MM.1S (cell line): ENCODE measurements around the gene CLTCL1.

ENCODE experiments used
- DNase-seq: peaks from one replicate; pipeline ENCODE4 v3.0.0-alpha.2; 2015
- H2AFZ ChIP-seq: fragments of 300-600 bp; sonication (generic); 2 replicates; pipeline ENCODE4 v1.6.0; 2016; ENCODE audit warnings: antibody characterized with exemption, low read length
- H3F3A ChIP-seq: fragments of 300-600 bp; sonication (generic); 2 replicates; pipeline ENCODE4 v1.6.1; 2016; ENCODE audit warnings: mild to moderate bottlenecking, antibody characterized with exemption, low read length, moderate library complexity, mixed read lengths; ENCODE audit not compliant: insufficient read depth
- H3K27ac ChIP-seq: fragments of 300-600 bp; sonication (generic); 2 replicates; pipeline ENCODE4 v1.5.1; 2016; ENCODE audit warnings: mild to moderate bottlenecking, low read length
- H3K27me3 ChIP-seq: fragments of 300-600 bp; sonication (generic); replicated peaks from 2 replicates; pipeline ENCODE4 v1.6.0; 2016; ENCODE audit warnings: low read length; ENCODE audit not compliant: insufficient read depth
- H3K36me3 ChIP-seq: fragments of 300-600 bp; sonication (generic); replicated peaks from 2 replicates; pipeline ENCODE4 v1.6.1; 2016; ENCODE audit warnings: mild to moderate bottlenecking, low read length, mixed read lengths; ENCODE audit not compliant: insufficient read depth
- H3K4me1 ChIP-seq: fragments of 300-600 bp; sonication (generic); 2 replicates; pipeline ENCODE4 v1.6.1; 2016; ENCODE audit warnings: low read length, mixed read lengths
- H3K4me2 ChIP-seq: fragments of 300-600 bp; sonication (generic); 2 replicates; pipeline ENCODE4 v1.6.0; 2016; ENCODE audit warnings: low read depth, low read length
- H3K4me3 ChIP-seq: fragments of 300-600 bp; sonication (generic); 2 replicates; pipeline ENCODE4 v1.5.1; 2016; ENCODE audit warnings: low read length, mixed read lengths
- H3K79me2 ChIP-seq: fragments of 300-600 bp; sonication (generic); 2 replicates; pipeline ENCODE4 v1.6.1; 2016; ENCODE audit warnings: mixed run types, low read length, mixed read lengths
- H3K9ac ChIP-seq: fragments of 300-600 bp; sonication (generic); 2 replicates; pipeline ENCODE4 v1.6.1; 2016; ENCODE audit warnings: low read length, mixed read lengths
- H3K9me2 ChIP-seq: fragments of 300-600 bp; sonication (generic); replicated peaks from 2 replicates; pipeline ENCODE4 v1.6.1; 2016; ENCODE audit warnings: mild to moderate bottlenecking, low read length, mixed read lengths; ENCODE audit not compliant: insufficient read depth
- H3K9me3 ChIP-seq: fragments of 300-600 bp; sonication (generic); replicated peaks from 2 replicates; pipeline ENCODE4 v1.6.1; 2016; ENCODE audit warnings: mild to moderate bottlenecking, low read length, mixed read lengths; ENCODE audit not compliant: insufficient read depth
- H4K20me1 ChIP-seq: fragments of 300-600 bp; sonication (generic); 2 replicates; pipeline ENCODE4 v1.6.1; 2016; ENCODE audit warnings: mild to moderate bottlenecking, low read length, moderate library complexity, mixed read lengths; ENCODE audit not compliant: insufficient read depth
- EZH2 ChIP-seq: fragments of 300-600 bp; sonication (generic); optimal IDR thresholded peaks from 2 replicates; pipeline ENCODE3; 2017; ENCODE audit warnings: low read depth, mild to moderate bottlenecking, antibody characterized with exemption, low read length, mixed read lengths
- EZH2phosphoT487 ChIP-seq: fragments of 300-600 bp; sonication (generic); IDR thresholded peaks from 2 replicates; pipeline ENCODE4 v1.6.1; 2018; ENCODE audit warnings: antibody characterized with exemption, low read length
- TF ChIP-seq, protein P1 (sequence below): fragments of 300-600 bp; sonication (generic); IDR thresholded peaks from 2 replicates; pipeline ENCODE4 v1.5.1; 2016; ENCODE audit warnings: antibody characterized with exemption, low read length, mixed read lengths

CLTCL1 gene

DNA sequence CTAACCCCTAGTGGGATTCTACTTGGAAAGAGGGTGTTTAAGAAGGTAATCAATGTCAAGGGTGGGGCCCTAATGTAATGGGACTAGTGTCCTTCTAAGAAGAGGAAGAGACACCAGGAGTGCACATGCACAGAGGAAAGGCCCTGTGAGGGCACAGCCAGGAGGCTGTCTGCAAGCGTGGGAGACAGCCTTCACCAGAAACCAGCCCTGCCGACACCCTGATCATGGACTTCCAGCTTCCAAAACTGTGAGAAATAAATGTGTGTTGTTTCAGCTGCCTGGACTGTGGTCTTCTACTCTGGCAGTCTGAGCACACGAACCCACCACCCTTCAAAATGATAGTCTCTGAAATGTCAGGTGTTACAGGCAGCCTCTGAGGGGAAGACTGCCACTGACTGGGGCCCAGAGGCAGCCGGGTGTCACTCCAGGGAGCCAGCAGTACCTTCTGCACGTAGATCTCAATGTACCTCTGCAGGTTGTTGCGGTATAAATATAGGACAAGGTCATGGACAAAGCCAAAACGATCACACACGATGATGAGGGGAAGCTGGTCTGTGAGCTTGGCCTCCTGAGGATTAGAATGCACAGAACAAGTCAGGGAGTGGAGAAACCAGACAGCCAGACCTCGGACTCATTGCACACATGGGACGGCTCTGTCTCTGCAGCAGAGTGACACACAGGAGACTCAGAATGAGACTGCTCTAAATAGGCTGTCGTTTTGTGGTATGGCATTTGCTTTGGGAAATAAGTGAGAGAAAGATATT, 69.1 kb downstream of the CLTCL1 start:
- Histone ChIP-seq H2AFZ (no peak overlapping the region), H3K4me2 (no peak overlapping the region), H3K27ac (no peak overlapping the region), H3K36me3 (no peaks in the 10 kb centered on the region), H3K4me3 (no peak overlapping the region), H3K4me1 (no peaks in the 10 kb centered on the region), H4K20me1 (no peaks in the 10 kb centered on the region), H3F3A (no peaks in the 10 kb centered on the region), H3K9me2 (no peaks in the 10 kb centered on the region), H3K27me3 (no peaks in the 10 kb centered on the region), H3K9me3 (no peaks in the 10 kb centered on the region), H3K9ac (no peak overlapping the region), H3K79me2 (no peaks in the 10 kb centered on the region)
- TF ChIP-seq, protein P1, sequence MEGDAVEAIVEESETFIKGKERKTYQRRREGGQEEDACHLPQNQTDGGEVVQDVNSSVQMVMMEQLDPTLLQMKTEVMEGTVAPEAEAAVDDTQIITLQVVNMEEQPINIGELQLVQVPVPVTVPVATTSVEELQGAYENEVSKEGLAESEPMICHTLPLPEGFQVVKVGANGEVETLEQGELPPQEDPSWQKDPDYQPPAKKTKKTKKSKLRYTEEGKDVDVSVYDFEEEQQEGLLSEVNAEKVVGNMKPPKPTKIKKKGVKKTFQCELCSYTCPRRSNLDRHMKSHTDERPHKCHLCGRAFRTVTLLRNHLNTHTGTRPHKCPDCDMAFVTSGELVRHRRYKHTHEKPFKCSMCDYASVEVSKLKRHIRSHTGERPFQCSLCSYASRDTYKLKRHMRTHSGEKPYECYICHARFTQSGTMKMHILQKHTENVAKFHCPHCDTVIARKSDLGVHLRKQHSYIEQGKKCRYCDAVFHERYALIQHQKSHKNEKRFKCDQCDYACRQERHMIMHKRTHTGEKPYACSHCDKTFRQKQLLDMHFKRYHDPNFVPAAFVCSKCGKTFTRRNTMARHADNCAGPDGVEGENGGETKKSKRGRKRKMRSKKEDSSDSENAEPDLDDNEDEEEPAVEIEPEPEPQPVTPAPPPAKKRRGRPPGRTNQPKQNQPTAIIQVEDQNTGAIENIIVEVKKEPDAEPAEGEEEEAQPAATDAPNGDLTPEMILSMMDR = no peak
- TF ChIP-seq EZH2phosphoT487 = no peak
- TF ChIP-seq EZH2 = no peak
- no peak for DNase-seq

DNA sequence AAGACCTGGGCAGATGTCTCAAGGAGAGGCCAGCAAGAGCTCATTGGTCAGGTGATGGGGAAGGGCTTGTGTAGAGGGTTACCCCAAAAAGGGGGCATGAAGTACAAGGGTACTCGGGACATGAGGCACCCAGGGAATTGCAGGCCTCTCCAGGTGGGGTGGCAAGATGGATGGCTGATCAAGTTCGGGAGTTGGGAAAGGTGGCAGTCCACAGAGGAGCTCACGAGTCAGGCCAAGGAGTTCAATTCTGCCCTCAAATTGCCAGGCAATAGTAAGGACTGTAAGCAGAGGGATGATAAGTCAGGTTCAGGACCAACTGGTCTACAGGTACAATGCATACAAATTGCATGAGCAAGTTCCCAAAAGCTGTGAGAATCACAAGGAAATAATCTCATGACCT, 70.7 kb downstream of the CLTCL1 start:
- Histone ChIP-seq H3K36me3 (no peaks in the 10 kb centered on the region), H3K27ac (no peak overlapping the region), H3K27me3 (no peaks in the 10 kb centered on the region), H3K4me2 (no peak overlapping the region), H3K9me3 (no peaks in the 10 kb centered on the region), H3K79me2 (no peaks in the 10 kb centered on the region), H3F3A (no peaks in the 10 kb centered on the region), H3K4me3 (no peak overlapping the region), H4K20me1 (no peaks in the 10 kb centered on the region), H2AFZ (no peak overlapping the region), H3K9ac (no peak overlapping the region), H3K9me2 (no peaks in the 10 kb centered on the region), H3K4me1 (no peaks in the 10 kb centered on the region)
- DNase-seq = no peak
- TF ChIP-seq, protein P1 = no peak
- TF ChIP-seq EZH2phosphoT487 (no peak), EZH2 (no peak)

DNA sequence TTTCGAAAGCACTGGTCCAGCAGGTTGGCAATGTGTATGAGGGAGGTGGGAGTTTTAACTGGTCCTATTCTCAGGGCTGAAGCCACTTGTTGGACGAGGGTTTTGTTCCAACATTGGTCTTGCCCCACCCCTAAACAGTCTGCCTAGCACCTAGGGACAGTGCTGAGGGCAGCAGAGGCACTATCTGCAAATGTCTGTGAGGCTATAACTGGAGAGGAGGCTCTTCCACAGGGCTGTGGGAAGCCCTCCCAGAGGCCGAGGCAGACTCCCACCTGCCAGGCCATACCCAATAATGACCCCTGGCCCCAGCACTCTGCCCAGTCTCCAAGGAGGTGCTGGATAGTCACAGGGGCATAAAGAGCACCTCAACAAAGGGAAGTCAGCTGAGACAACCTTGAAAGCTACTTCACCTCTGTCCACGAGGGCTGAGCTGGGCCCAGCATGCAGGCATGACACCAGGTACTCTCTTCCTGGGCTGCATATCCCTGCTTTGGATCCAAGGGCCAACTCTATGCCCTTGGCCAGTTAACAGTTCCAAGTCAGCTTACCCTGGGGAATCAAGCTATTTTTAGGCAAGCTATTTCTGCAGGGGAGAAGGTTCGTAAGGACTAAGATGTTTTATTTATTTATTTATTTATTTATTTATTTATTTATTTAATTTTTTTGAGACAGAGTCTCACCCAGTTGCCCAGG, 72.8 kb downstream of the CLTCL1 start:
- Histone ChIP-seq H3K4me2 (no peak overlapping the region), H3K27ac (no peak overlapping the region), H3K36me3 (no peaks in the 10 kb centered on the region), H3K9me2 (no peaks in the 10 kb centered on the region), H3K9me3 (no peaks in the 10 kb centered on the region), H4K20me1 (no peaks in the 10 kb centered on the region), H3K4me3 (no peak overlapping the region), H3K4me1 (no peaks in the 10 kb centered on the region), H3F3A (no peaks in the 10 kb centered on the region), H3K9ac (no peak overlapping the region), H2AFZ (no peak overlapping the region), H3K27me3 (no peaks in the 10 kb centered on the region), H3K79me2 (no peaks in the 10 kb centered on the region)
- TF ChIP-seq EZH2 (no peak), EZH2phosphoT487 (no peak)
- TF ChIP-seq, protein P1 = no peak
- DNase-seq = no peak
